Kidney glomerular epithelial cell (primary cell): ENCODE results near the gene EEFSEC.
A peak's percentile ranks its signal among the peaks of the same experiment; 100 is the strongest.

Source experiments
- DNase-seq: peaks from one replicate; lab custom pipeline; 2025; lab: John Stamatoyannopoulos, UW

The EEFSEC gene

GRCh38 chr3:128369881-128370642 is 216.8 kb downstream of the EEFSEC start:
- DNase-seq = no peak

- no peak for DNase-seq
These were observed 219.0 kb downstream of the EEFSEC start for GRCh38 chr3:128372281-128372680.

GRCh38 chr3:128372707-128373533 is 219.6 kb downstream of the EEFSEC start:
- no peak for DNase-seq

GRCh38 chr3:128374746-128375445 is 221.6 kb downstream of the EEFSEC start:
- DNase-seq = no peak

- no peak for DNase-seq
These were observed 223.2 kb downstream of the EEFSEC start for GRCh38 chr3:128376516-128376915.

DNA sequence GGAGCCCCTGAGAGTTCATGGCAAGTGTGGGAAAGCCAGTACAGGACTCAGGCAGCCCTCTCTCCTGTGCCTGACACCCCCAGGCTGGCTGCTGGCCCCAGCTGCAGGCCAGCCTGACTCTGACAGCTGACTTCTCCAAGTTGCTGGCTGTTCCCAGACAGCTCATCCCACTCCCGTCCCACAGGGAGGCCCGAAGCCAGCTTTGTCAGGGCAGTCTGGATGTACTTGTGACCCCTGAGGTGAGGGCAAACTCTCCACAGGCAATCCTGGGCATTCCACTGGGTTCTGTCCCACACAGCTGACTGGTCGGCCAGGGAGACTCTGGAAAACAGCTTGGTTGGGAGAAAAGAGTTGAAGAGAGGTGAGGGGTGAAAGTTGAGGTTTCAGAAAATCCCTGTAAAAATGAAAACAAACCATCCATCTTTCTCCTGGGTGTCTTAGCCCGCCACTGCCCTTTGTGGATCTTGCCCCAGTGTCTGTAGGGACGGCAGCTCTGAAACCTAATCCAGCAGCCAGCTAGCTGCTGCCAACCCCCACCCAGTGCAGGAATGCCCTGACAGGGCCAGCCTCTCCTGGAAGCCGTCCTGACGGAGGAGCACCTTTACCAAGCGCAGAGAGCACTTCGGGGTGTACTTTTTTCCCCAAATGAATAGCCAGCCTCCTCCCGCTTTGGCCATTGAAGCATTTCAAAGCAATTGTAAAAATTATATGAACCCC is 225.5 kb downstream of the EEFSEC start:
- DNase-seq = peak; percentile 16

GRCh38 chr3:128379367-128380160 is 226.3 kb downstream of the EEFSEC start:
- no peak for DNase-seq

DNA sequence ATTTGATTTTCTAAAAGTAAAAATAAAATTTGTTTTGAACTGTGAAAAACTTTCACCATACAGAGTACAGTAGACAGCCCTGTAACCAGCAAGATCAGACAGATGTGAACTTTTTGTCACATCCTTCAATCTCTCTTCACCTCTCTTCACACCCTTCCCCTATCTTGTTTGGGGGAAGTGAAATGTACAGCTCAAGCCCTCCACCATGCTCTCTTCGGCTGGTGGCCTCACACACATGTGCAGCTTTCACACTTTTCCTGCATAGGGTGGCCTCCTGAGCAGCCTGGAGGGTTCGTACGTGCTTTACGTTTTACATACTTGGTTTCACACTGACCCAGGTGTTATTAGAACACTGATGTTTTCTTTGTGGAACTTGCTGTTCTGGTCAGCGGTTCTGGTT is 227.0 kb downstream of the EEFSEC start:
- DNase-seq = no peak

- no peak for DNase-seq
These were observed 227.4 kb downstream of the EEFSEC start for GRCh38 chr3:128380719-128381118.

DNA sequence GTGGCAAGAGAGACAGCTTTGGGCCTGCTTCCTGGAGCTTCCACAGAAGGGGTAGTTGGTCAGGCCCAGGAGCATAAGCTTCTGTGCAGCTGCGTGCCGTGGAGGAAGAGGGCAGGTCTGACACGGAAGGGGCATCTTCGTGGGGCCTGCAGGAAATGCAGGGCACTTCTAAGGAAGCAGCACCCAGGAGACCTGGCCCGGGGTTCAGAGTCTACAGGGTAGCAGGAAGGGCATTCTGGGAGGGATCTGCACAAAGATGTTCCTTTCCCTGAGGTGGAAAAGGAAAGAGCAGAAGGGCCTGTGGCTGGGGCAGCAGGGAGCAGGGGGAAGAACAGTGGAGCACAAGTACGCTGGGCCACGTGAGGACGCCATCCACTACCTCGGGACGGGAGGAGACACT is 228.3 kb downstream of the EEFSEC start:
- DNase-seq = no peak

DNA sequence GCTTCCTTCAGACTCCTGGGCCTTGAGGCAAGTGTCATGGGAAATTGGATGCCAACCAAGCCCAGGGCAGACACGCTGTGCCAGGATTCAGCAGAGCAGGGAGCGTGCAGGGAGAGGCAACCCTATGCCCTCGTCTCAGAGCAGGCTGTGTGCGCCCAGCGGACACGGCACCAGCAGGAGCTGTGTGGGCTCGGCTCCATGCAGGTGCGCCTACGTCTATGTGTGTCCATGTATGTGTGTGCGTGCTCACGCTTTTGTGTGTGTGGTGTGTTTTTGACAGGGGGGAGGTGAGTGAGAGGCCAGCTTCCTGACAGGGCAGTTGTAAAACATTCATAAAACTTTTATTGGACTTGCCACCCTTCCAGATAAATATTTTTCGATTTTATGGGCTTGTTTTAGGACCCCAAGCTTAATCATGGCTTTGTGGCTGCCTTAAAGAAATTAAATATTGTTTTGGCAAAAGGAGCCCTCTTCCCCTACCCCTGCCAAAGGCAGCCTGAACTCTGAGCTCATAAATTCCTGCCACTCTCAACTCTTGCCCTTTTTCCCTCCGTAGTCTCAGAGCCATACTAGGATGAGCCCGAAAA is 229.0 kb downstream of the EEFSEC start:
- no peak for DNase-seq

GRCh38 chr3:128383316-128384235 is 230.3 kb downstream of the EEFSEC start:
- DNase-seq = peak; percentile 47

GRCh38 chr3:128385080-128385832 is 232.0 kb downstream of the EEFSEC start:
- DNase-seq = peak; percentile 37

DNA sequence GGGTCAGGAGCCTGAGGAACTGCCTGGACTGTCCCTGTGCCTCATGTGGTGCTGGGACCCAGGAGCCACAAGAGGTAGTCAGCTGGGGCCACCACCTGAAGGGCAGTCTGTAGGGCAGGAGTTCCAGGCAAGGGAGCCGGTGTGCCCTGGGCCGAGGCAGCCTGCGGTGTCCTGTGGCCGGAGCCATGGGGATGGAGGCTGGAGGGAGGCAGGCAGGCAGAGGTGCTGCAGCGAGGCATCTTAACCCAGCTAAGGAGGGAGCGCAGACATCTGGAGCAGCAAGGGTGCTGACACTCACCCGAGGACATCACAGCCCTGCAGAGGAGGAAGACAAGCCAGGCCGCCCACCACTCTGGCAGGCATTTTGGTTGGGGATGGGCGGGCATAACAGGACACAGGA is 235.7 kb downstream of the EEFSEC start:
- no peak for DNase-seq

DNA sequence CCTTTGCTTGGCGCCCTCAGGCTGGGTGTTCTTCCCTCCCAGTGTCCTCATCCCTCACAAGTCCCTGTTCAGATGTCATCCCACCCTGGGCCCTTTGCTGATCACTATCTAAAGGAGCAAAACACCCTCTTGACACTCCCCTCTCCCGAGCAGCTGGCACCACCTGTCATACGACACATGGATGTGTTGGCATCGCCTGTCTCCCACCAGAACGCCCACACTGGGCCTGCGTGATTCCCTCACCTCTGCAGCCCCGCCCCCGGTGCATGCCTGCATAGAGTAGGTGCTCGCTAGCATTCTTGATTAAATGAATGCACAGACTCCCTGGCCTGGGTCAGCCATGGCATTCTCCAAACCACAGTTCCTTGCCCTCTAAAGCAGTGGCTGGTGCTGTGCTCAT is 237.6 kb downstream of the EEFSEC start:
- DNase-seq = no peak

GRCh38 chr3:128392021-128392420 is 238.7 kb downstream of the EEFSEC start:
- no peak for DNase-seq

DNA sequence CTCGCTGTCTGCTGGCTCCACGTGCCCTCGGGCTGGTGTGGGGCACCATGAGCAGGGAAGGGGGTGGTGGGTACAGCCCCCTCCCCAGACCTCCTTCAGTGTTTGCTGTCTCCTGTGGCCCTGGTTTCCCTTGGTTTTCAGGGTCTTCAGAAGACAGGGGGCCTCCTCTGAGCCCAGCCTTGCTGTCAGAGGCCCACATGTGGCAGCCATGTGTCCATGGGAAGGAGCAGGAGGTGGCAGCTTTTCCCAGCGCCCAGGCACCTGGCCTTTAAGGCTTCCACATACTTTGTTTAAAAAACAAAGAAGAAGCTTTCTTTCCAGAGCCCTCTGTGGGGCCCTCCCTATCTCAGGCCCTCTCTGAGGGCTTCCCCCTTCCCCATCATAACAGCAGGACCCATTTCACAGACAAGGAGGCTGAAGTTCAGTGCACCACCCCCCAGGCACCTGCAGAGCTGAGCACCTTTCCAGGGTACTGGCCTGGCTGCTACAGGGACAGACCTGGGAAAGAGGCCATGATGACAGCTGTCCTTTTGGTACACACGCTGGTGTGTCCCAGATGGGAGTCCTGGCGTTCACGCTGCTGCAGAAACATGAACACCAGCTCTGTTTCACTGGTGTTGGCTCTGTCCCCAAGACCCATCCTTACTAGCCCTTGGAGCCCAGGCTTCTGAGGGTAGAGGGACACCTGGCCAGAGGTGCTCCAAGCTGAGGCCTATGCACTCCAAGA is 239.7 kb downstream of the EEFSEC start:
- DNase-seq = no peak

DNA sequence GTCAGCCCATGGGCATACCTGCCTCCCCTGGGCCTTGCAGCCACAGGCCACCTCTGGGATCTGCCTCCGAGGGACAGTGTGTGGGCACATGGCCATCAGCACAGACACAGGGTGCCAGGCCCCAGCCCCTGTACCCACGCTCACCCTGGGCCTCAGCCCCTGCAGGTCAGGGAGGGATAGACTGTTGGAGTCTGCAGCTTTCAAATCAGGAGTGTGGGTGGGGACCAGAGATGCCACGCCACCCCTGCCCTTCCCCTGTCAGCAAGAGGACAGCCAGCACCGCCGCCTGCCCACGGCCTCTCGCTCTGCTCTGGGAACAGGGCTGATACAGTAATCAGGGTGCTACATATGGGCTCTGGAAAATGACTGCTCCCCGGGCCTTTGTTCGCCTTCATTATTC is 240.8 kb downstream of the EEFSEC start:
- DNase-seq = no peak
